ENCODE data around the gene IRS1.

GRCh38 chr2:226690461-226691024 lies 109.1 kb downstream of the IRS1 start:
- no peak for TF ChIP-seq CTCF (conservative IDR thresholded peaks at IDR 0.05 in 1 of 2, IDR thresholded peaks at IDR 0.05 in 1 of 2; ENCODE audit: low read depth in 1 of 2, low read length in 2 of 2)
- TF ChIP-seq EZH2 (IDR thresholded peaks at IDR 0.05; ENCODE audit: low read length, missing control alignments) = no peak

Measured in fibroblast of lung (primary cell).